T-helper 2 cell (primary cell): ENCODE data around the gene FAM174A.

ENCODE experiments used
- DNase-seq, 5 experiments: peaks; one replicate each; pipeline versions ENCODE4 v3.0.0 to v3.0.0-alpha.2; 2012 to 2022
- total RNA-seq, 2 donors: gene quantifications; one replicate each; lab custom pipeline; 2026; lab: John Stamatoyannopoulos, UW

The FAM174A gene
- total RNA-seq = 5.0 to 5.9 reads per million in 2 donors

DNA sequence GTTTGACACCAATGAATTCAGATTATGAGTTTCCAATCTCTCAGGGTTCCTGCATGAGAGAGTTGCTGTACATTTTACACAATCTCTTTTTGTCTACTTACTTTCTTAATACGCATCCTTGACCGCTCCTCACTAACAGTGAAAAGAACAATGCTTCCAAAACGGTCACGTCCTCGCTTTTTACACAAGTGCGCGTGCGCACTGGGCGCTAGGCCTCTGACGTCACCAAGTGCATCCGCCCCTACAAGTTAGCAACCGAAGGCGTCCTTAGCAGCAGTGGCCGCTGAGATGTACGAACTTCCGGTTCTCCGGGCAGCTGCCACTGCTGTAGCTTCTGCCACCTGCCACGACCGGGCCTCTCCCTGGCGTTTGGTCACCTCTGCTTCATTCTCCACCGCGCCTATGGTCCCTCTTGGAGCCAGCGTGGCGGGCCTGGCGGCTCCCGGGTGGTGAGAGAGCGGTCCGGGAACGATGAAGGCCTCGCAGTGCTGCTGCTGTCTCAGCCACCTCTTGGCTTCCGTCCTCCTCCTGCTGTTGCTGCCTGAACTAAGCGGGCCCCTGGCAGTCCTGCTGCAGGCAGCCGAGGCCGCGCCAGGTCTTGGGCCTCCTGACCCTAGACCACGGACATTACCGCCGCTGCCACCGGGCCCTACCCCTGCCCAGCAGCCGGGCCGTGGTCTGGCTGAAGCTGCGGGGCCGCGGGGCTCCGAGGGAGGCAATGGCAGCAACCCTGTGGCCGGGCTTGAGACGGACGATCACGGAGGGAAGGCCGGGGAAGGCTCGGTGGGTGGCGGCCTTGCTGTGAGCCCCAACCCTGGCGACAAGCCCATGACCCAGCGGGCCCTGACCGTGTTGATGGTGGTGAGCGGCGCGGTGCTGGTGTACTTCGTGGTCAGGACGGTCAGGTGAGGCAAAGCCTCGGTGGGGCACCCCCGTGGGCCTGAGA is at the start of gene FAM174A:
TSS of gene FAM174A (plus strand) at position 315 of the 946 bp plus-strand sequence. CDS start at position 472, 157 bp downstream.
- peak; percentile 79 to 96 (median 91) for DNase-seq

DNA sequence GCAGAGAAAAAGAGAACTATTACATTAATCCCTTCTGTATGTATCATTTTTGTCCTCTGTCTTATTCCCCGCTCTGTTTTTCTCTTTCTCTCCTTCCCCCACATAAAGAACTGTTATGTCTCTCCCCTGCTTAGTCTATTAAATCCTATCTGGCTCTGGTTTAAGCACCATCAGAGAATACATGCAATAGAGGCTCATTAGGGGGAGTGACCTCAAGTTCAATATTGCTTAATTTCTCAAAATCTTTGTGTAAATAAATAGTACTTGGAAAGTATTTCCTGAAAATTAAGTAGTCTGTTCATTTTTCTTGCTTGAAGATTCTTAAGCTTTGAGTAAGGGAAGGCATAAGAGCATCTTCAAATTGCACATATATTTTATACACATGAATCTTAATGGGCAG is 41.2 kb upstream of the FAM174A start:
- DNase-seq = no peak

DNA sequence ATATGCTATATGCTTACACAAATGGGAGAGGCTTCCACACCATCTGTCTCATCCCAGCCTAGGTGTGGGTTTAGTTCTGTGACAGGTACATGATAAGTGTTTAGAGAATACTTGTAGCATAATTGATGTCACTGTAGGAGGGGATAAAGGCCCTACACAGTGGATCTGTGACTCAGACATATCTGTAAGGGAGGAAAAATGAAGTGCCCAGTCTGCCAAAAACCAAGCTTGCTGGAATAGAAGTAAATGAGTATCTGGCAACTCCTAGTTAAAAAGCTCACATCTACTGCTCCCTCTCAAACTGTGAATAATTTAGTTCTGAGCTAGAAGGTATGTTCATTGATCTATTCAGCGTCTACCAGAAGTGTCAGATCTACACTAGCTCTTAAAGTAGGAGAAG is 38.9 kb upstream of the FAM174A start:
- no peak for DNase-seq

DNA sequence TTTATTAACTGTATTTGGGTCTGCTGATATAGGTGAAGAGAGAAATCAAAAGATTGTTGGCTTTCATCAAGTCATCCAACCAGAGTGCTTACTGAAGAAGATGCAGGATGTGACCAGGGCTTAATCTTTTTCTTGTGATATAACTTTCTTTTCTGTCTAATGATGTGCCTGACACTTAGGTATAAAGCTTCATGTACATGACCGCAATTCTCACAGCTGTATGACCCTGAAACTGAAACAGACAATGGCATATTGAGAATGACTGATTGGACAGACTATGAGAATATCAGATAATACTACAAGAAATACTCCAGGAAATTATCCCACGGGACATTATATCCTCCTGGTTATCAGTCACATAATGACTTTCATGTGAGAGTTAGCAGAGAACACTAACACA is 32.5 kb upstream of the FAM174A start:
- no peak for DNase-seq

DNA sequence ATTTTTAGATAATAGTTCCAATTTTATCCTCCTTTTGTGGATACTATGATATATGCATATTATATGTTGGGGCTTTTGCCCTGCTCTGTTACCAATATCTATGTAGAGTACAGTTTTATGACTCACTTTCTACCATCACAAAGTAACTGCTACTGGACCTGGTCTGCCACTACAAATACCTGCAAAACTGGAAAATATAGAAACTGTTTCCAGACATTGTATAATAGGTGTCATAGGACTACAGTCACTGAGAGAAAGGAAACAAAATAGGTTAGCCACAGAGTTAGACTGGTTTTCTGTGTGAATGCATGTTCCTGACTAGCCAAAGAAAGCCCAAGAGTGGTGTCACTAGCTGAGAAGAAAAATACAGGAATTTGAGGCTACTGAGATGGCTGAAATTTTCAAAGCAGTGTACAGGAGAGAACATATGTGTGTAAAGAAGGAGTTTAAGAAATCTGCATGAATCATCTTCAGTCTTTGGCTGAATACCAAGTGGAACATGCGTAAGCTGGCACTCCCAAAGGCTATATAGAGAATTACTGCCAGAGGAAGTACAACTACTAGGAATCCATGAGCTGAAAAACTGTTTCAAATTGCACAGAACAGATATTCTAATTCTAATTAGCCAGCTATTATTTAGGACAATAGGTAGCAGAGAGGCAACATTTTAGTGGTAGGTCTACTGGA is 29.0 kb upstream of the FAM174A start:
- DNase-seq = no peak

DNA sequence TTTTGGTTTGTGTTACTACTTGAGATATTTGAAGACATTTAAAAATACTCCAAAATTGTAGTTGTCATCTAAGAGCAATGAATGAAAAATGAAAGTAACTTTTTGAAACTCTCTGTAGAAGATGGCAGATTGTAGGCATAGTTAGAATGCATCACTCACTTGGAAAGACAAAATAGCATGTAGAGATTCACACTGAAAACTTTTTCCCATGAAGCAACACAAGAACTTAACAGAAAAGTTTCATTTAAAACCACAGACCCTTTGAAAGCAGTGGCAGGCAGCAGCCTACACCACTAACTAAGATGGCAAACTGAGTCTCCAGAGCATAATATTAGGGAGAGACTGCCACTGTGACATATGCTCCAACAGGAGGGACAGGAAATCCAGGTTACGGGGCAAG is 18.9 kb upstream of the FAM174A start:
- peak in 1 of 5 experiments; percentile 24 for DNase-seq

DNA sequence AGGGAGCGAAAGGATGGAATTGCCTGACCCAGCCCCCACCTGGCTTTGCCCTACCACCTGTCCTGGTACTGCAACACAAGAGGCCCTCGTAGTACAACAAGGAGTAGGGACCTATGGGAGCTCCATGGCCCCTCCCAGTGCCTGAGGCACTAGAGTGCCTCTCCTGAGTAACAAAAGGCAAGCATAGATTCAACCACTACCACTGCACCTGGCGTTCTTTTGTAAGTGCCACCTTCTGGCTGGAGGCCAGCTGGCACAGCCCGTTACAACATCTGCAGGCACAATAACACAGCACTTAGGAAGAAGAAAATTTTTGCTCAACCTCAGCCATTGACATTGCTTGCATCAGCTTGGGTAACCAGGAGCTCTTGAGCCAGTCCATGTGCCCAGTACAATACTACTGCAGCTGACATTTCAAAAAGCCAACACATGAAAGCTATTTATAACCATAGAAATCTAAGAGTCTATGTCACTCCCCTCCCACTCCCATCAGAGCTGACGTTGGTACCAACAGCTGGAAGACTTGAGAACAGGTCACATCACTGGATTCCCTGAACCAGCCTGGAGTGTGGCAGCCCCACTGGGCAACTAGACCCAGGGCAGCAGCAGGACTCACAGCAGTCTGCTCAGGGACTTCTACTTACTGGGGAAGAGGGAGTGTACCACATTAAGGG is 17.7 kb upstream of the FAM174A start:
- DNase-seq = no peak

DNA sequence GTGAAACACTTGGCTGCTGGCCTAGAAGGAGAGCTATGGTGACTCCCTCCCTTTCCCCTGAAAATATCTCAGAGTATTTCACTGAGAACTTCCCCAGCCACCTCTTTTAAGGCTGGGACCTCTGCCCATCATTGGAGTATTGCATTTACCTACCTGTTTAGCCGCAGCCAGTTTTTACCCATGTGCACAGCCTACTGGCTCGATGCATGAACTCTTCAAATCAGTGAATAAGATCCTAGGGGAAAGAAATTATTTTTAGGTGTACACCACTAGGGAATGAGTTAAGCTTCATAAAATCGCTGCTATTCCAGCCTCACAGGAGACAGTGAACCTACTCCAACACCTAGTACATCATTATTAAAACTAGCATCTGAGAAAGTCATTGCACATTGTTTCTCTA is 16.8 kb upstream of the FAM174A start:
- DNase-seq = no peak

DNA sequence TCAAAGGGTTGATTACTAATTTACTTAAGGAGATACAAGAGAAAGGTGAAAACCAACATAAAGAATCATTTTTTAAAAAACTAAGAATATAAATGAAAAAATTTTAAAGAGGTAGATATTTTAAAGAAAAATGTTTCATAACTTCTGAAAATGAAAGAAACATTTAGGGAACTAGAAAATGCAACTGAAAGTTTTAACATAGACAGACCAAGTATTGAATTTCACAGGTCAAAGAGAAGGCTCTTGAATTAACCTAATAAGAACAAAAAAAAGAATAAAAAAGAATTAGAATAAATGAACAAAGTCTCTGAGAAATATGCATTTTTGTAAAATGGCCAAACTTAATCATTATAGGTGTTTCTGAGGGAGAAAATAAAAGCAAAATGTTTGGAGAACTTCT is 16.1 kb upstream of the FAM174A start:
- DNase-seq = no peak

DNA sequence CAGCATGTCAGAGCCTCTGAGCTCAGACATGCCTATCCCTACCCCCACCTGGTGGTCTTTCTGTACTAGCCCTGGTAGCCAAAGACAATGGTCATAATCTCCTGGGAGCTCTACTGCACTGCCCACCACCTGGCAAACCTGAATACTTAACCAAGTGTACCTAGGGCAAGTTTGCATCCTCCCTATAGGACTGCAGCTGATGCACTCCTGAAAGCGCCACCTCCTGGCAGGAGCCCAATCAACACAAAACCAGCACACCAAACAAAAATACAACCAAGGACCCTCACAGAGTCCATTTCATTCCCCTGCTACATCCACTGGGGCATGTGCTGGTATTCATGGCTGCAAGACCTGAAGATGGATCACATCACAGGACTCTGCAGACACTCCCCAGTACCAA is 14.8 kb upstream of the FAM174A start:
- no peak for DNase-seq

DNA sequence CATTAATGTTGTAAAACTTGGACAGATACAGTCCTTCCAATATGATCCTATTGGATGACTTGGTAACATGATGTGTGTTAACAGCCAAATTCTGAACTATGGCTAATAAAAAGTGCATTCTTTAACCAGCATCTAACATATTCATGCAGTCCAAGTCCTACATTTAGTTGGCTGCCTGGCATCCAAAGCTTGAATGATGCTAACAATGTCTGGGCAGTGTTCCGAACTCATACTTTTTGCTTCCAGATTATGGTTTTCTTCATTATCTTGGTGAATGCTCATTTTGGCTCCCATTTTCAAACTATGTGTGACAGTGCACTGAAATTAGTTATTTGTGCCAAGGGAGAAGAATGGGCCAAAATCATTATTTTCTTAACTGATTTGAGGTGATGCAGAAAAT is 2.8 kb downstream of the FAM174A start:
- no peak for DNase-seq

DNA sequence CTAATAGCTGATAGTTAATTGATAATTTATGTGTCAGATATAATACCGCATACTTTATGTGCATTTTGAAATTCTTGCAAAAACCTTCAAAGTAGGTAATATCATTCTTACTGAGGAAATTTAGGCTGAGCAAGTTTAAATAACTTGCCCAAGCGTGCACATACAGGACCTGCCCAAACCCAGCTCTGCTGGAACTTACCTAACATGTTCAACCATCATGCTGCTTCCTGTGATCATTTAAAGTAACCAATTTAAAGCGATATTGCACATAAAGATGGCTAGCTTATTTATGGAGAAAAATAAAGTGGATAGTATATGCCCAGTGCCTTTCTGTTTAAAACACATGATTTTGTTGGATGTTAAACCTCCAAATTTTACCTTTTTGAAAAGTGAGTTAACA is 4.3 kb downstream of the FAM174A start:
- DNase-seq = no peak

DNA sequence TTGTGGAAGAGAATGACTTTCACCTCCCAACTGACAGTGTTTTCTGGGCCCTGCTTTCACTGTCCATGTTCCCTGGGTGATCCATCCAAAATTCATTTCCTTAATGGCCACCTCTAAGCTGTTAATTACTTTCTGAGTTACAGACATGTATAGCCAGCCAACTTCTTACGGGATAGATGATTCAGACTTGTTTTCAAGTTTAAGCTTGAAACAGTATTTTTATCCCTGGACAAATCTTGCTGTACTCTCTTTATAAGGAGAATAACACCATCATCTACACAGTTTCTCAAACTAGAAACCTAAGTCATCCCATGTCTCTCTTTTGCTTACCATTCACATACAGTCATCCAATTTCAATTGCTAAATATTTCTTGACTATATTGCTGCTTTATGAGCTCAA is 6.9 kb downstream of the FAM174A start:
- no peak for DNase-seq

DNA sequence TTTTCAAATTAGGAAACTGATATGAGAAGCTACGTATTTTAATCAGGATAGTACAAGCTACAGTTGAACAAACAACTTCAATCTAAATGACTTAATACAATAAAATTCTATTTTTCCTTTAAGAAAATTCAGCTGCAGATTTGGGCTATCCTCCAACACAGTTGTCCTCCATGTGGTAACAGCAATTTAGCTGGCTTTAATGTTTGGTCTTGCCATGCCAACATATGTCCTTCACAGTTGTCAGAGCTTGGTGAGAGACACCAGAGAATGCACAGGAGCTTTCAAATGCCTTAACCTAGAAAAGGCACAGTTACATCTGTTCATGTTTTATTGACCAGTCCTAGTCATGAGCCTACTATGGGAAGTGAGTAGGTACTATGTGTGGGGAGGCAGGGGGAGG is 10.8 kb downstream of the FAM174A start:
- DNase-seq = no peak

DNA sequence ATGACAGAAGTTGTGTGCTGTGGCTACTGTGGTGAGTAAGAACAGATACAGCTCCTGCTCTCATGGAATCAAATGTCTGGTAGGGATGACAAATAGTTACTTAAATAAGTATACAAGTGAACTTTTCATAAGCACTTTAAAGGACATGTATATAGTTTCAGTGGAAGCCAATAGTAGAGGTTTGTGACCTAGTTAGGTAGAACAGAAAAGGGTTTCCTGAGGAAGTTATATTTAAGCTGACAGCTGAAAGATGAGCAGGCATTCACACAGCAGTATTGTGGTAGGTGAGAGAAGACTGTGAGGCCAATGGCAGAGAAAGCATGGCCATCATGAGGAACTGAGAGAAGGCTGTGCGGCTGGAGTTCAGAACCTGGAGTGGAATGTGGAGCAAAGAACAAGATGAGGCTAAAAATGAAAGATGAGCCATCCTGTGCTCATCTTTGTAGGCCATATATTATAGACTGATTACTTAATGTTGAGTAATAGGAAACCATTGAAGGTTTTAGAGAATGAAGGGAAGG is 15.4 kb downstream of the FAM174A start:
- peak in 2 of 5 experiments; percentile 4 to 49 for DNase-seq

DNA sequence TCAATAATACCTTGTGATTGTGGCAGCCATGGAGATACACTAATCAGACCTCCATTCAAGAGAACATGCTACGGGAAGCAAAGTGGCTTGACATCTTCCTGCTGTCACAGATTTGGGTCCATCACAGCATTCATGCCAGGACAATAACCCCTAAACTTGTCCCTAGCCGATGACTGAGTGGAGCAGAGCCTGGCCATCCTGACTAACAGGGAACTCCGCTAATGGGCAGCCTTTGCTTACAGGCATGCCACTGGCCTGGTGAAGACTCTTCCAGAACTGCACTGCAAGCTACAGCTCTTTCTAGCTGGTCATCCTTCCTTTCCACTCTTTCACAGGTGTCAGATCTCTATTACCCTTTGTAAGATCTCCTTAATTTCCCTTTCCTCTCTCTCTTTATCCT is 16.0 kb downstream of the FAM174A start:
- DNase-seq = no peak

DNA sequence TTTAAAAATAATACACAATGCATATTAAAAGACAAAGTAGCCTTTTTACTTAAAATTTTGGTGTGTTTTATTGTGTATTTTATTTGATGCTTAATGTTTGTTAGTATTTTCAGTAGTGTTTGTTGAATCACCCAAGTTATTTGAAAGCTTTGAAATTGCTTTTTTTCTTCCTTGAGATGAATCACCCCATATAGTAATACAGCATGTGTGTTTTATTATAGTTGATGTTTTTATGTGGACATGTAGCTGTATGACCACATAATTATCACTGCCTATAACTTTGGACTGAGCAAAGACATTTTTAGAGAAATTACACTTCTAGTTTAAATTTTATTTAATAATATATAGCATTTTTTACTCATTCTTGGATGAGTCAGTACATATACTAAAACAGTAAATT is 18.0 kb downstream of the FAM174A start:
- no peak for DNase-seq

DNA sequence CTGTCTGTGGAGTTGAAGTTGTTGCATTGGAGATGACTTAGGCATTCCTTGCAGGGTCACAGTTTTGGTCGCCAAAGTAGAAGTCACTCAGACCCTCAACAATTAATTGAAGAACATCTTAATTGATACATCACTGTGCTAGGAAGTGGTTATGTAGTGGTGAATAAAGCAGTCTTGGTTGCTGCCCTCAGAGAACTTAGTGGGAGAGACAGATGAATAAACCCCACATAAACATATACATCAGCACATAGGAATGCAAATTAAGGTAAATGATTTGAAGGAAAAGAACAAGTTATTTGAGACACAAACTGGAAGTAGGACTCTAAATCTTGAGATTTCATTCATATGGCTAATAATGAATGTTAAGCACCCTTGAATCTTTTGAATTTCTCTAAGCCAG is 25.7 kb downstream of the FAM174A start:
- no peak for DNase-seq

DNA sequence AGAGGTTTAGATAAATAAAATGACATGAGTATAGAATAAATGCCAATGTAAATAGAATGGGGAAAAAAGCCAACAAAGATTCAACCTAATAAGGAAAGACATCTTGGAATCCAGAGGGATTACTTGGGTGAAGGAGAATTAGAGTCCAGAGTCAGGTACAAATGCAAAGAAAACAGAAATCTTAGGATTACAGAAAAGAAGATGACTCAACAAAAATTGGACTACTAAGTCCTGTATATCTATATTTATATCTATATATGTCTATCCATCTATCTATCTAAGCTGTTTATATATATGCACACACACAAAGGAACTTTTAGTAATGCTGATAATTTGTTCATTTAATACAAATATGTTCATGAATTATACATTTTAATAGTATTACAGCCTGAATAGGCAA is 27.6 kb downstream of the FAM174A start:
- DNase-seq = no peak

DNA sequence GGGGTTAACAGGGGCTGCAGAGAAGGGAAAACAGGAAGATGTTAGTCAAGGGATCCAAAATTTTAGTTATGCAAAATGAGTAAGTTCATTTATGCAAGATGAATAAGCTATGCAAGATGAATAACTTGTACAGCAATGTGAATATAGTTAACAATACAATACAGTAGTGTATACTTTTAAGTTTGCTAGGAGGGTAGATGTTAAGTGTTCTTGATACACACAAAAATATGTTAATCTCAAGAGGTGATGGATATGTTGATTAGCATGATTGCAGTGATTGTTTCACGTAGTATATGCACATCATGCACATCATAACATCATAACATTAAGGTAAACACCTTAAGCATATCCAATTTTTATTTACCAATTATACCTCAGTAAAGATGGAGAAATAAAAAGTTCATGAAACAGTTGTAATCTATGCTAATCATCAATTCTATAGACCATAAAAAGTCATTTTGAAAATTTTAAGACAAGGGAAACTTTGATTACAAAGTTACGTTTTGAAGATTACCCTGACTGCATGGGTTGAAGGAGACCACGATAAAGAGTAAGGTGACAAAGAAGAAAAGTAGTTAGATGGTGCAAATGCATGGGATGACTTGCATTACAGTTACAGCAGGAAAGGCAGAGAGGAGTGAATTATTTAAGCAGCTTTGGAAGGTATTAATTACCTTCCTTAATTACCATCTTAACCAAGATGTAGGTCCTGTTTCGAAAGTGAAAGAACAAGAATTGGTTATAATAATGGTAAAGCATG is 31.4 kb downstream of the FAM174A start:
- peak in 1 of 5 experiments; percentile 66 for DNase-seq

DNA sequence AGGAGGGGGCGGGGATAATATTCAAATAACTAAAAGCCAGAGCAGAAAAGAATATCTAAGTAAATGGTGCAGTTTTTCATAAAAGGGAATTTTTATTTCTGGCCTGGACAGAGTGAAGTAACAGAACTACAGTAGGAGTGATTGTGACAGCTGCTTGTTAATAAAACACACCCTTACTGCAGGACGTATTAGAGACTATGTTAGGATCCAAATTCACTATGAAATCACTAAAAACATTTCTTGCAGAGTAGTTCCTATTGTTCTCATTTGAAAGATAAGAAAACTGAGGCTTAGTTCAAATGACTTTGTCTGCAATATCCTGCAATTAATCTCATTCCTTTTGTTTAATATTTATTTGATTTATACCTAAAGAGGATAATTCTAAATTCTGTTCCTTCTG is 39.5 kb downstream of the FAM174A start:
- DNase-seq = no peak

DNA sequence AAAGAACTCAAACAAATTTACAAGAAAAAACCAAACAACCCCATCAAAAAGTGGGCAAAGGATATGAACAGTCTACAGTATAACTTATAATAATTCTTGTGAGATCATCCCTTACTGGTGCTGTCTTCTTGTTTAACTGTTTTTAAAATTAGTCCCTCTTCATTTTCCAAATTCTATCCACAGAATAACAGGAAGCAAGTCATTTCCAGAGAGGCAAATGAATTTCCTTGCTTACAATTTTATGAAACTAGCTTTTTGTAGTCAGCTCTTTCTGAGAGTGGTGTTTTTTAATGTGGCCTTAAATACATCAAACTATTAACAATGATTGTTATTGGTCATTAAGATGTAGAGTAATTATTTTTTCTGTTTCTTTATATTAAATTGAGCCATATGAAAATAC is 40.6 kb downstream of the FAM174A start:
- no peak for DNase-seq
